Suprapubic skin (tissue), 4 donors: ENCODE measurements around the gene CD86. TPM values are rescaled to one million over a fixed set of nuclear protein-coding genes. Genes with fewer than 3 reads are reported as not detected.

Source experiments
- DNase-seq, 2 donors: peaks; one replicate each; pipeline ENCODE4 v3.0.0-alpha.2; 2019; ENCODE audit warnings: low spot score in 2 of 2
- H3K27ac ChIP-seq: fragments of 200-600 bp; sonication (generic); one replicate; pipeline ENCODE4 v1.5.1; 2019
- H3K27me3 ChIP-seq: fragments of 200-600 bp; sonication (generic); one replicate; pipeline ENCODE4 v1.5.1; 2019
- H3K36me3 ChIP-seq: fragments of 200-600 bp; sonication (generic); one replicate; pipeline ENCODE4 v1.5.1; 2019
- H3K4me1 ChIP-seq: fragments of 200-600 bp; sonication (generic); one replicate; pipeline ENCODE4 v1.5.1; 2019
- H3K4me3 ChIP-seq: fragments of 200-600 bp; sonication (generic); one replicate; pipeline ENCODE4 v1.5.1; 2019; ENCODE audit warnings: mild to moderate bottlenecking
- H3K9me3 ChIP-seq: fragments of 200-600 bp; sonication (generic); one replicate; pipeline ENCODE4 v1.5.1; 2019
- CTCF ChIP-seq, 2 donors: fragments of 200-600 bp in 1 of 2; fragments of 450-650 bp in 1 of 2; sonication (generic) in 1 of 2; IDR thresholded peaks; one replicate each; pipeline ENCODE4 v1.5.1; 2016 to 2019; ENCODE audit warnings: antibody characterized with exemption in 2 of 2, mild to moderate bottlenecking in 1 of 2, moderate library complexity in 1 of 2
- EP300 ChIP-seq: sonication (generic); formaldehyde crosslinking; IDR thresholded peaks from one replicate; pipeline ENCODE4 v1.6.1; 2017; ENCODE audit warnings: antibody characterized with exemption
- POLR2A ChIP-seq, 2 donors: fragments of 450-650 bp; IDR thresholded peaks; one replicate each; pipeline ENCODE4 v1.6.1; 2017; ENCODE audit warnings: antibody characterized with exemption in 2 of 2, mild to moderate bottlenecking in 2 of 2, moderate library complexity in 2 of 2
- POLR2AphosphoS5 ChIP-seq, 3 donors: sonication (generic); formaldehyde crosslinking; IDR thresholded peaks; one replicate each; pipeline ENCODE4 v1.6.1; 2017; ENCODE audit warnings: antibody characterized with exemption in 3 of 3
- WGBS: methylation state at CpG from one replicate; pipeline ENCODE4 v1.1.5; 2018; 5-methylcytosine and 5-hydroxymethylcytosine counted together
- total RNA-seq, 4 donors: library from RNA; depleted of rRNA; stranded (reverse); fragments of >200 nt; gene quantifications; one replicate each; pipeline ENCODE4 v1.1.0, GENCODE V29; 2016

Gene CD86
- total RNA-seq, 4 donors from 2014 or later = 2.2 to 12.2 (median 3.3) TPM

- no peaks in the 10 kb centered on the region for H3K27me3 ChIP-seq
- 54% methylated on average over 6 of the region's 6 CpGs for WGBS
- H3K36me3 ChIP-seq = no peaks in the 10 kb centered on the region
- H3K4me1 ChIP-seq = no peaks in the 10 kb centered on the region
- no peak for DNase-seq
- H3K27ac ChIP-seq = no peak overlapping the region
- TF ChIP-seq EP300 (no peak), POLR2AphosphoS5 (IDR thresholded peaks at IDR 0.05) (no peak), CTCF (IDR thresholded peaks at IDR 0.05) (no peak), POLR2A (IDR thresholded peaks at IDR 0.05) (no peak)
- H3K9me3 ChIP-seq = no peaks in the 10 kb centered on the region
- no peak overlapping the region for H3K4me3 ChIP-seq
These were observed 11.4 kb downstream of the CD86 start for GRCh38 chr3:122066331-122067213.

- DNase-seq = no peak
- Histone ChIP-seq H3K9me3 (no peaks in the 10 kb centered on the region), H3K4me1 (no peaks in the 10 kb centered on the region), H3K36me3 (no peaks in the 10 kb centered on the region), H3K27ac (no peak overlapping the region), H3K4me3 (no peak overlapping the region), H3K27me3 (no peaks in the 10 kb centered on the region)
- TF ChIP-seq POLR2A (IDR thresholded peaks at IDR 0.05) = no peak
- no peak for TF ChIP-seq POLR2AphosphoS5 (IDR thresholded peaks at IDR 0.05)
- no peak for TF ChIP-seq CTCF (IDR thresholded peaks at IDR 0.05)
- no peak for TF ChIP-seq EP300
- 73% methylated on average over 5 of the region's 5 CpGs for WGBS
These were observed 12.0 kb downstream of the CD86 start for GRCh38 chr3:122067214-122067550.

- H3K4me1 ChIP-seq = no peaks in the 10 kb centered on the region
- H3K9me3 ChIP-seq = no peaks in the 10 kb centered on the region
- 78% methylated on average over 2 of the region's 2 CpGs for WGBS
- H3K36me3 ChIP-seq = no peaks in the 10 kb centered on the region
- no peaks in the 10 kb centered on the region for H3K27me3 ChIP-seq
- H3K4me3 ChIP-seq = no peak overlapping the region
- H3K27ac ChIP-seq = no peak overlapping the region
- TF ChIP-seq EP300 = no peak
- TF ChIP-seq CTCF (IDR thresholded peaks at IDR 0.05) = no peak
- TF ChIP-seq POLR2A (IDR thresholded peaks at IDR 0.05) = no peak
- TF ChIP-seq POLR2AphosphoS5 (IDR thresholded peaks at IDR 0.05) = no peak
- no peak for DNase-seq
These were observed 12.6 kb downstream of the CD86 start for GRCh38 chr3:122067588-122068240.

GRCh38 chr3:122074621-122075265, 19.6 kb downstream of the CD86 start:
- H3K27me3 ChIP-seq = peaks cover 3% of the 10 kb centered on the region
- no peaks in the 10 kb centered on the region for H3K36me3 ChIP-seq
- TF ChIP-seq POLR2A (IDR thresholded peaks at IDR 0.05) (no peak), EP300 (no peak)
- H3K4me3 ChIP-seq = no peak overlapping the region
- peaks cover 2% of the 10 kb centered on the region for H3K4me1 ChIP-seq
- WGBS = 77% methylated on average over 6 of the region's 6 CpGs
- H3K9me3 ChIP-seq = no peaks in the 10 kb centered on the region
- DNase-seq = peak in 1 of 2 donors; percentile 67
- H3K27ac ChIP-seq = no peak overlapping the region

- Histone ChIP-seq H3K4me3 (no peak overlapping the region), H3K36me3 (no peaks in the 10 kb centered on the region), H3K27me3 (peaks cover 3% of the 10 kb centered on the region), H3K27ac (no peak overlapping the region), H3K4me1 (peaks cover 2% of the 10 kb centered on the region), H3K9me3 (no peaks in the 10 kb centered on the region)
- WGBS = 64% methylated on average over 4 of the region's 4 CpGs
- no peak for TF ChIP-seq POLR2A (IDR thresholded peaks at IDR 0.05)
- TF ChIP-seq POLR2AphosphoS5 (IDR thresholded peaks at IDR 0.05) = no peak
- TF ChIP-seq EP300 = no peak
- TF ChIP-seq CTCF (IDR thresholded peaks at IDR 0.05) = no peak
- DNase-seq = no peak
These were observed 21.5 kb downstream of the CD86 start for GRCh38 chr3:122076491-122077292.
